Panc1 (cell line): ENCODE measurements around the gene MEGF11. TPM values are rescaled to one million over a fixed set of nuclear protein-coding genes. Genes with fewer than 3 reads are reported as not detected.

ENCODE experiments used
- ATAC-seq: fragments of 200-7000 bp; cut with Tn5 transposase; 2 replicates; pipeline ENCODE4 v1.9.1; 2020; ENCODE audit warnings: mild to moderate bottlenecking, moderate library complexity
- BruUV-seq: library from RNA; stranded (reverse); fragments of 400-500 nt; replicated peaks from 2 replicates; lab custom pipeline; 2021; lab: Mats Ljungman, UMichigan
- CTCF ChIA-PET: fragments of 300-600 bp; sonication (Branson Sonifier 250); formaldehyde crosslinking; loops from one replicate; lab custom pipeline; 2022; ENCODE audit warnings: antibody characterized with exemption; lab: Charles Lee
- POLR2A ChIA-PET: fragments of 300-600 bp; sonication (Branson Sonifier 250); formaldehyde crosslinking; loops from one replicate; lab custom pipeline; 2022; ENCODE audit warnings: antibody characterized with exemption; lab: Charles Lee
- DNase-seq: peaks from one replicate; pipeline ENCODE4 v3.0.0-alpha.2; 2010; ENCODE audit warnings: low read depth, low spot score
- H3K27ac ChIP-seq: 2 replicates; pipeline ENCODE4 v1.5.1; 2011; ENCODE audit warnings: mild to moderate bottlenecking, low read length, inconsistent platforms
- H3K27me3 ChIP-seq: fragments of 200-500 bp; sonication (Bioruptor generic); 2 replicates; pipeline ENCODE4 v1.6.0; 2014; ENCODE audit warnings: low read length, inconsistent platforms; ENCODE audit not compliant: control insufficient read depth, insufficient read depth
- H3K36me3 ChIP-seq: fragments of 200-500 bp; sonication (Bioruptor generic); 2 replicates; pipeline ENCODE4 v1.5.1; 2014; ENCODE audit warnings: inconsistent platforms, mild to moderate bottlenecking, low read length, moderate library complexity; ENCODE audit not compliant: control insufficient read depth, insufficient read depth
- H3K4me1 ChIP-seq: 2 replicates; pipeline ENCODE4 v1.5.1; 2011; ENCODE audit warnings: inconsistent platforms, mild to moderate bottlenecking, low read length, moderate library complexity; ENCODE audit not compliant: control insufficient read depth, insufficient read depth
- H3K4me3 ChIP-seq, 2 experiments: 2 replicates each; pipeline ENCODE4 v1.5.1; 2011 to 2012; ENCODE audit warnings: low read depth in 2 of 2, low read length in 2 of 2, mild to moderate bottlenecking in 2 of 2, inconsistent platforms in 1 of 2, moderate library complexity in 1 of 2
- H3K9me3 ChIP-seq: fragments of 200-500 bp; sonication (Bioruptor generic); 2 replicates; pipeline ENCODE4 v1.5.1; 2014; ENCODE audit warnings: low read depth, mild to moderate bottlenecking, inconsistent platforms, low read length, moderate library complexity; ENCODE audit not compliant: control insufficient read depth, insufficient read depth
- POLR2AphosphoS5 ChIP-seq: IDR thresholded peaks from 2 replicates; pipeline ENCODE4 v1.6.1; 2012; ENCODE audit warnings: mild to moderate bottlenecking, low read depth, low read length, moderate library complexity
- SIN3A ChIP-seq: IDR thresholded peaks from 2 replicates; pipeline ENCODE4 v1.6.1; 2012; ENCODE audit warnings: low read depth, mild to moderate bottlenecking, low read length, moderate library complexity, borderline replicate concordance; ENCODE audit not compliant: insufficient read depth
- TCF7L2 ChIP-seq: IDR thresholded peaks from 2 replicates; pipeline ENCODE4 v1.6.1; 2011; ENCODE audit warnings: mild to moderate bottlenecking, low read depth, low read length, inconsistent platforms
- in situ Hi-C: cut with HindIII; loops from 2 replicates; pipeline ENCODE4 v1.10.0; 2016; ENCODE audit warnings: low sequenced_read_pairs, low pct_unique_long_range_greater_than_20kb
- intact Hi-C: fragments of 100-400 bp; cut with micrococcal nuclease; formaldehyde crosslinking; loops from one replicate; pipeline ENCODE4 v1.10.0; 2022; ENCODE audit not compliant: unreplicated experiment
- total RNA-seq: library from RNA; stranded (reverse); gene quantifications from one replicate; pipeline ENCODE4 v1.2.1, GENCODE V29; 2021; ENCODE audit not compliant: unreplicated experiment
- TF ChIP-seq, protein P1 (sequence below), 2 experiments: IDR thresholded peaks; 2 replicates each; pipeline ENCODE4 v1.6.1; 2011 to 2012; ENCODE audit warnings: low read depth in 2 of 2, control low read depth in 1 of 2, low read length in 1 of 2, mild to moderate bottlenecking in 1 of 2, moderate library complexity in 1 of 2; ENCODE audit not compliant: insufficient read depth in 1 of 2
- TF ChIP-seq, protein P2 (sequence below): fragments of 450-650 bp; IDR thresholded peaks from 2 replicates; pipeline ENCODE4 v1.5.1; 2017; ENCODE audit warnings: mild to moderate bottlenecking

Gene MEGF11
- total RNA-seq, 1 experiment from 2014 or later, result 0.95 TPM

DNA sequence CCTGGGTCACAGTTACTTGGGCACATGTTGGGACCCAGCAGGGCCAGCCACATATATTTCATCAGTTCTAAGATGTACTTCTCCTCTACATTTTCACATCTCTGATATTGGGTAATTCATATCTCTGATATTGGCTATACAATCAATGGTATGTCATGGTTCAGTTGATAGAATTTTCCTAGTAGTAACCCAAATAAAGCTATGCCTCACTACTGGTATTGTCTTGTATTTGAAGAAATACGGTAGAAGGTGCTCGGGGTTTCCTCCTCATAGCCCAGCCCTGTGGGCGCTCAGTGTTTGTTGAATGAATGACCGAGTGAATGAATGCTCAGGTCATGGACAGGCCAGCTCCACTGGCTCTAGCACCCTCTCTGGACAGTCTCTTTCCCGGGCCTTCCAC, 290.2 kb downstream of the MEGF11 start:
- intact Hi-C loops, result no loop called here
- Histone ChIP-seq H3K9me3 (no peaks in the 10 kb centered on the region), H3K27me3 (no peaks in the 10 kb centered on the region; the same call in 1 of the 2 replicates), H3K4me3 (no peak overlapping the region), H3K36me3 (no peaks in the 10 kb centered on the region), H3K27ac (no peak overlapping the region), H3K4me1 (no peaks in the 10 kb centered on the region)
- in situ Hi-C loops, result no loop called here
- POLR2A ChIA-PET, result no interaction called here
- no peak for TF ChIP-seq TCF7L2
- TF ChIP-seq SIN3A, result no peak
- TF ChIP-seq, protein P1, sequence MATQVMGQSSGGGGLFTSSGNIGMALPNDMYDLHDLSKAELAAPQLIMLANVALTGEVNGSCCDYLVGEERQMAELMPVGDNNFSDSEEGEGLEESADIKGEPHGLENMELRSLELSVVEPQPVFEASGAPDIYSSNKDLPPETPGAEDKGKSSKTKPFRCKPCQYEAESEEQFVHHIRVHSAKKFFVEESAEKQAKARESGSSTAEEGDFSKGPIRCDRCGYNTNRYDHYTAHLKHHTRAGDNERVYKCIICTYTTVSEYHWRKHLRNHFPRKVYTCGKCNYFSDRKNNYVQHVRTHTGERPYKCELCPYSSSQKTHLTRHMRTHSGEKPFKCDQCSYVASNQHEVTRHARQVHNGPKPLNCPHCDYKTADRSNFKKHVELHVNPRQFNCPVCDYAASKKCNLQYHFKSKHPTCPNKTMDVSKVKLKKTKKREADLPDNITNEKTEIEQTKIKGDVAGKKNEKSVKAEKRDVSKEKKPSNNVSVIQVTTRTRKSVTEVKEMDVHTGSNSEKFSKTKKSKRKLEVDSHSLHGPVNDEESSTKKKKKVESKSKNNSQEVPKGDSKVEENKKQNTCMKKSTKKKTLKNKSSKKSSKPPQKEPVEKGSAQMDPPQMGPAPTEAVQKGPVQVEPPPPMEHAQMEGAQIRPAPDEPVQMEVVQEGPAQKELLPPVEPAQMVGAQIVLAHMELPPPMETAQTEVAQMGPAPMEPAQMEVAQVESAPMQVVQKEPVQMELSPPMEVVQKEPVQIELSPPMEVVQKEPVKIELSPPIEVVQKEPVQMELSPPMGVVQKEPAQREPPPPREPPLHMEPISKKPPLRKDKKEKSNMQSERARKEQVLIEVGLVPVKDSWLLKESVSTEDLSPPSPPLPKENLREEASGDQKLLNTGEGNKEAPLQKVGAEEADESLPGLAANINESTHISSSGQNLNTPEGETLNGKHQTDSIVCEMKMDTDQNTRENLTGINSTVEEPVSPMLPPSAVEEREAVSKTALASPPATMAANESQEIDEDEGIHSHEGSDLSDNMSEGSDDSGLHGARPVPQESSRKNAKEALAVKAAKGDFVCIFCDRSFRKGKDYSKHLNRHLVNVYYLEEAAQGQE (IDR thresholded peaks at IDR 0.05; ENCODE audit: insufficient read depth in 1 of 2, low read depth in 2 of 2, low read length in 1 of 2), result no peak
- TF ChIP-seq, protein P2, sequence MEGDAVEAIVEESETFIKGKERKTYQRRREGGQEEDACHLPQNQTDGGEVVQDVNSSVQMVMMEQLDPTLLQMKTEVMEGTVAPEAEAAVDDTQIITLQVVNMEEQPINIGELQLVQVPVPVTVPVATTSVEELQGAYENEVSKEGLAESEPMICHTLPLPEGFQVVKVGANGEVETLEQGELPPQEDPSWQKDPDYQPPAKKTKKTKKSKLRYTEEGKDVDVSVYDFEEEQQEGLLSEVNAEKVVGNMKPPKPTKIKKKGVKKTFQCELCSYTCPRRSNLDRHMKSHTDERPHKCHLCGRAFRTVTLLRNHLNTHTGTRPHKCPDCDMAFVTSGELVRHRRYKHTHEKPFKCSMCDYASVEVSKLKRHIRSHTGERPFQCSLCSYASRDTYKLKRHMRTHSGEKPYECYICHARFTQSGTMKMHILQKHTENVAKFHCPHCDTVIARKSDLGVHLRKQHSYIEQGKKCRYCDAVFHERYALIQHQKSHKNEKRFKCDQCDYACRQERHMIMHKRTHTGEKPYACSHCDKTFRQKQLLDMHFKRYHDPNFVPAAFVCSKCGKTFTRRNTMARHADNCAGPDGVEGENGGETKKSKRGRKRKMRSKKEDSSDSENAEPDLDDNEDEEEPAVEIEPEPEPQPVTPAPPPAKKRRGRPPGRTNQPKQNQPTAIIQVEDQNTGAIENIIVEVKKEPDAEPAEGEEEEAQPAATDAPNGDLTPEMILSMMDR, result no peak
- no peak for TF ChIP-seq POLR2AphosphoS5
- ATAC-seq (no peak), DNase-seq (no peak)
- no TSS peak for BruUV-seq
- CTCF ChIA-PET, result no interaction called here

- Histone ChIP-seq H3K27ac (no peak overlapping the region), H3K9me3 (no peaks in the 10 kb centered on the region), H3K27me3 (no peaks in the 10 kb centered on the region; the same call in 1 of the 2 replicates), H3K4me3 (no peak overlapping the region), H3K4me1 (no peaks in the 10 kb centered on the region), H3K36me3 (no peaks in the 10 kb centered on the region)
- BruUV-seq, result no TSS peak
- ATAC-seq, result no peak
- POLR2A ChIA-PET, result no interaction called here
- CTCF ChIA-PET, result no interaction called here
- in situ Hi-C loops (no loop called here), intact Hi-C loops (no loop called here)
- no peak for DNase-seq
- TF ChIP-seq, protein P2, result no peak
- TF ChIP-seq SIN3A (no peak), TCF7L2 (no peak), POLR2AphosphoS5 (no peak)
- TF ChIP-seq, protein P1 (IDR thresholded peaks at IDR 0.05; ENCODE audit: insufficient read depth in 1 of 2, low read depth in 2 of 2, low read length in 1 of 2), result no peak
These were observed 291.4 kb downstream of the MEGF11 start for GRCh38 chr15:65962187-65962586.
